Measurements from ENCODE around the gene RBL2.
"Not testable (repeated sequence)": the region's sequence is repeated elsewhere in the genome, so short reads cannot be mapped to it uniquely, and the experiment has no call there.

RBL2 gene, protein sequence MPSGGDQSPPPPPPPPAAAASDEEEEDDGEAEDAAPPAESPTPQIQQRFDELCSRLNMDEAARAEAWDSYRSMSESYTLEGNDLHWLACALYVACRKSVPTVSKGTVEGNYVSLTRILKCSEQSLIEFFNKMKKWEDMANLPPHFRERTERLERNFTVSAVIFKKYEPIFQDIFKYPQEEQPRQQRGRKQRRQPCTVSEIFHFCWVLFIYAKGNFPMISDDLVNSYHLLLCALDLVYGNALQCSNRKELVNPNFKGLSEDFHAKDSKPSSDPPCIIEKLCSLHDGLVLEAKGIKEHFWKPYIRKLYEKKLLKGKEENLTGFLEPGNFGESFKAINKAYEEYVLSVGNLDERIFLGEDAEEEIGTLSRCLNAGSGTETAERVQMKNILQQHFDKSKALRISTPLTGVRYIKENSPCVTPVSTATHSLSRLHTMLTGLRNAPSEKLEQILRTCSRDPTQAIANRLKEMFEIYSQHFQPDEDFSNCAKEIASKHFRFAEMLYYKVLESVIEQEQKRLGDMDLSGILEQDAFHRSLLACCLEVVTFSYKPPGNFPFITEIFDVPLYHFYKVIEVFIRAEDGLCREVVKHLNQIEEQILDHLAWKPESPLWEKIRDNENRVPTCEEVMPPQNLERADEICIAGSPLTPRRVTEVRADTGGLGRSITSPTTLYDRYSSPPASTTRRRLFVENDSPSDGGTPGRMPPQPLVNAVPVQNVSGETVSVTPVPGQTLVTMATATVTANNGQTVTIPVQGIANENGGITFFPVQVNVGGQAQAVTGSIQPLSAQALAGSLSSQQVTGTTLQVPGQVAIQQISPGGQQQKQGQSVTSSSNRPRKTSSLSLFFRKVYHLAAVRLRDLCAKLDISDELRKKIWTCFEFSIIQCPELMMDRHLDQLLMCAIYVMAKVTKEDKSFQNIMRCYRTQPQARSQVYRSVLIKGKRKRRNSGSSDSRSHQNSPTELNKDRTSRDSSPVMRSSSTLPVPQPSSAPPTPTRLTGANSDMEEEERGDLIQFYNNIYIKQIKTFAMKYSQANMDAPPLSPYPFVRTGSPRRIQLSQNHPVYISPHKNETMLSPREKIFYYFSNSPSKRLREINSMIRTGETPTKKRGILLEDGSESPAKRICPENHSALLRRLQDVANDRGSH

GRCh38 chr16:53434377-53435065 lies at the start of gene RBL2:
Gene RBL2, plus strand, starts transcription at chr16:53434471. Its CDS starts 86 bp downstream, at chr16:53434557.
- peak; percentile 14 for DNase-seq

- not testable (repeated sequence) for DNase-seq
These were observed 49.7 kb upstream of the RBL2 start for GRCh38 chr16:53384610-53385009.

DNA sequence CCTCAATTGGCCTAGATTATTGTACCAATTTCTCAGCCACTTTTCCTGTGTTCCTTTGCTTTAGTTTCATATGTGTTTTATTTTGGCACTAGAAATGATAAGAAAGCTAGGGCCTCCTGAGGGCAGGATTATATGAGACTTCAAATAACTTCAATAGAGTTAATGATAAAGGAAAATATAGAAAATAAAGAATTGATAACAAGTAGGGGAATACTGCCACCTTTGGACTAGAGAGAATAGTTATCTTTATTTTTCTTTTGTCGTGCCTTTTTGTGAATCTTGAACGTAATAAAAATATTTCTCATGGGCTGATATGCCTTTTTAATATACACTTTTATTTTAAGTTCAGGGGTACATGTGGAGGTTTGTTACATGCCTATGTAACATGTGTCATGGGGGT lies 29.3 kb upstream of the RBL2 start:
- DNase-seq = no peak

GRCh38 chr16:53412549-53412948 lies 21.7 kb upstream of the RBL2 start:
- no peak for DNase-seq

DNA sequence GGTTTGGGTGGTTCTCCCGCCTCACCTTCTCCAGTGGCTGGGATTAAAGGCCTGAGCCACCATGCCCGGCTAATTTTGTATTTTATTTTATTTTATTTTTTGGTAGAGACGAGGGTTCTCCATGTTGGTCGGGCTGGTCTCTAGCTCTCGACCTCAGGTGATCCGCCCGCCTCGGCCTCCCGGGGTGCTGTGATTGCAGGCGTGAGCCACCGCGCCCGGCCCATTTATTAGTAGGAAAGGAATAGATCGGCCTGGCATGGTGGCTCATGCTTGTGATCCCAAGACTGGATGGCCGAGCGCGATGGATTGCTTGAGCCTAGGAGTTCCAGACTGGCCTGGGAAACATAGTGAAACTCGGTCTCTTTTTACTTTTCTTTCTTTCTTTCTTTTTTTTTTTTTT lies 20.4 kb upstream of the RBL2 start:
- DNase-seq = no peak

DNA sequence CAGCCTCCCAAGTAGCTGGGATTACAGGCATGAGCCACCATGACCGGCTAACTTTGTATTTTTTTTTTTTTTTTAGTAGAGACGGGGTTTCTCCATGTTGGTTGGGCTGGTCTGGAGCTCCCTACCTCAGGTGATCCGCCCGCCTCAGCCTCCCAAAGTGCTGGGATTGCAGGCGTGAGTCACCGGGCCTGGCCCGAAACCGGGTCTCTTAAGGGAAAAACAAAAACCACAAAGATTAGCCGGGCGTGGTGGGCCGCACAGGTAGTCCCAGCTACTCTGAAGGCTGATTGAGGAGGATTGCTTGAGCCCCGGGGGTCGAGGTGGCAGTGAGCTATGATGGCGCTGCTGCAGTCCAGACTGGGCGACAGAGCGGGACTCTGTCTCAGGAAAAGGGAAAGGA lies 19.9 kb upstream of the RBL2 start:
- DNase-seq = no peak

DNA sequence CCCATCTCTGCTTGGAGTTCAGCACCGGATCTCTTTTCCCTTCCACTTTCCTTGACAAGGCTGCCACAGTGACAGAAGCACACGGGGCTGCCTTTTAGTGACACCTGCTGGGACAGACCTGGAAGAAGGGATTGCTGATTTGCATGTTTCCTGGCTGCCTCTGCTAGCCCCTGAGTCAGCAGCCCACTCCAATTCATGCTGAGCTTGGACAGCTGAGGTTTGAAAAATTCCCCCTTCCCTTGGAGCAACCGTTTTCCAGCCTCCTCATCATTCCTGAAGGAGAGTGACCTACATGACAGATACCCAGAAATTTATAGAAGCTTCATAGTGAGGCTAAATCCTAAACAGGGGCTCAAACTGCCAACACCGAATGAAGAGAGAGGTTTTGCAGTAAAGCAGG lies 18.8 kb upstream of the RBL2 start:
- DNase-seq = no peak

DNA sequence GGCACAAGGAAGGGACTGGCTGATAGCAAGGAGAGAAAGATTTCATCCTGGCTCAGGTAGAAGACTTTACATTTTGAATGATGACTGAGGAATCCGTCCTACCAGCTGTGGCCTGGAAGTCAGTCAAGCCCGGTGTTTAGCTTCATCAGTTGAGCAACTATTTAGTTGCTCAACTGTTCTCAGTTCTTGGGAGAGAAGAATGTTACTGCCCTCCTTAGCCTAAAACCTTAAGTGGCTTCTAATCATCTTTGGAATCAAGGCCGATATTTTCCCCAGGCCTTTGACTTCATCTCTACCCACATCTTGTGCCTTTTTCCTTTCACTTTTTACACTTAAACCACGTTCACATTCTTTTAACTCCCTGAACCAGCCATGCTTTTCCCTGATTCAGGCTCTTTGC lies 17.3 kb upstream of the RBL2 start:
- no peak for DNase-seq

- DNase-seq = no peak
These were observed 16.3 kb upstream of the RBL2 start for GRCh38 chr16:53417976-53418375.

GRCh38 chr16:53419383-53419709 lies 14.9 kb upstream of the RBL2 start:
- DNase-seq = not testable (repeated sequence)

- DNase-seq = no peak
These were observed 13.0 kb upstream of the RBL2 start for GRCh38 chr16:53421248-53421647.

- not testable (repeated sequence) for DNase-seq
These were observed 10.3 kb upstream of the RBL2 start for GRCh38 chr16:53423968-53424367.

DNA sequence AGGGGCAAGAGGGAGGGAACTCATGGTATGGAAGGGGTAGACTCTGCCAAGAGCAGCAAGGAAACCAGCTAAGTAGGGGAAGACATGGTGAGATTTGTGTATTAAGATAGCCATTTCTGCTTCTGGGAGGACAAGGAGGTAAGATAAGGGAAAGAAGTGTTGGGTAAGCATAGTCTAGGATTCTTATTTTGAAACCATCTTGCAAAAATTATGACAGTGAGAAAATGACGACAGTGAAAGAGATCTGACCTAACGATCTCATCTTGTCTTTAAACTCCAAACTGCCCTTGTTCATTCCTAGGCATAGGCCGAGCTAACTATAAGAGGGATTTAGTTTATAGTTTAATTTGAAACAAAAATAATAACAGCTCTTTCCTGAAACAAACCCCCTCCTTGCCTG lies 5.6 kb upstream of the RBL2 start:
- no peak for DNase-seq

DNA sequence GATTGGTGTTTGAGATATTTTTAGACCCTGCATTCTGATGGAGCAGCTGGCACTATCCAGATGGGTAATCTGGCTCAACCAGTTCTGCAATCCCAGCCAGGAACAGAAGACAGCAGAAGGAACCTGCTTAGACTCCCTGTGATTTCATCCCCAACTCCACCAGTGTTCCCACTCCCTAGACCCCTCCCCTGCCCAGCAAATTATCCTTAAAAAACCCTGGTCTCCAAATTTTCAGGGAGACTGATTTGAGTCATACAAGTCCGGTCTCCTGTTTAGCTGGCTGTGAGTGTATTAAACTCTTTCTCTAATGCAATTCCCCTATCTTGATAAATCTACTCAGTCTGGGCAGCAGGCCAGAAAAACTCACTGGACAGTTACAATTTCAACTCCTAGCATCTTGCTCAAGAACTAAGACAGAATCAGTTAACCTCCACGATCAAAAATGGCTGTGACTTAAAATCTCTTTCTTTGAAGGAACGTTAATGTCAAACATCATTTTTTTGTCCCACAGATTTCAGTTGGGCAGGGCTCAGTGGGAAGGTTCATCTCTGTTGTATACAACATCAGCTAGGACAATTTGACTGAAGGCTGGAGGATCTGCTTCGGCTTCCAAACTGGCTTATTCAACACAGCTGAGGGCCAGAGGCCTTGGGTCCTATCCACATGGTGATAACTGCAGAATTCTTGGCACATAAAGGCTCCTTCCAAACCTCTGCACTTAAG lies 4.9 kb upstream of the RBL2 start:
- DNase-seq = no peak

- no peak for DNase-seq
These were observed 3.9 kb upstream of the RBL2 start for GRCh38 chr16:53430363-53430762.

- no peak for DNase-seq
These were observed 762 bp upstream of the RBL2 start for GRCh38 chr16:53433509-53433908.

- DNase-seq = no peak
These were observed 318 bp upstream of the RBL2 start for GRCh38 chr16:53433930-53434376.

GRCh38 chr16:53435066-53435688 lies 906 bp downstream of the RBL2 start:
- peak; percentile 47 for DNase-seq

DNA sequence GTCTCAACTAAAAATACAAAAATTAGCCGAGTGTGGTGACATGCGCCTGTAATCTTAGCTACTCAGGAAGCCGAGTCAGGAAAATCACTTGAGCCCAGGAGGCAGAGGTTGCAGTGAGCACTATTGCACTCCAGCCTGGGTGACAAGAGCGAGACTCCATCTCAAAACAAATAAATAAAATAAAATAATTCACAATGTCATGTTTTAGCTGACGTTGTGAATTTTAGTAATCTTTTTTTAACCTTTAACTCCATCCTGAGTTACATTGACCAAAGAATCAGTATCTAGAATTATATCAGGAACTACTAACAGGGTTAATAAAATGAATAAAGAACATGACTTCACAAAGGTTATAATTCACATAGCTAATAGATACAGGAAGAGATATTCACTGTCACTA lies 5.9 kb downstream of the RBL2 start:
- no peak for DNase-seq

DNA sequence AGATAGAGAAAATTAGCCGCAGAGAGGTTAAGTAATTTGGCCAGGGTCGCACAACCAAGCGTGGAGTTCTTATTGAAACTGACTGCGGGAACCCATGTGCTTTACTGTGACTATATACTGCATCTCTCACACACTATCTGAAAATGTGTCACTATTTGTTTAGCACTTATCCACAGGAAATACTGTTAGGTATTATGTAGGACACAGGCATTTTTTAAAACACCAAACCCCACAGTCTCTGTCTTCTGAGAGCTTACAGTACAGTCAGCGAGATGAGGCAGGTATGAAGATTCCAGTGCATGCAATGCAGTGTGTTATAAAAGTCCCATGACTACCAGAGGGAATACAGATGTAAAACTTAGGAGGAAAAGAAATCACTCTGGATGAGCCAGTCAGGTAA lies 11.3 kb downstream of the RBL2 start:
- DNase-seq = no peak

DNA sequence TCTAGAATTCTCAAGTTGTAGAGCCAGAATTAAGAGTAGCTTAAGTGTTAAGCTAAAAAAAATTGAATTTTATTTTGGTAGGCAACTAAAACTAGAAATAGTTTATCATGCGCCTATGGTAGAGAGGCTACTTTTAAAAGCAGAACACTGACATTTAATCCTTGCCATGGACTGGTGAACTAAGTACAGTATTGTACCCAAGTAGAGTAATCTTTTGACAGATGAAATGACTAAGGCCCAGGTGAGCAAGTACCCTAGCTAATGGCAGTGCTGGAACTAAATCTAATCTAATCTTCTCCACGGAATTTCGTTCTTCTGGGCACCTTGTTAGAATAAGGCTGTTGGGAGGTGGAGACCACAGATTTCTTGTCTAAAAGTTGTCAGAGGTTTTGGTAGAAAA lies 11.8 kb downstream of the RBL2 start:
- no peak for DNase-seq
